Parathyroid adenoma (tissue), 2 donors: ENCODE measurements around the gene KCNIP1.

Experiments
- H2AFZ ChIP-seq: fragments of 300-600 bp; sonication (generic); one replicate; pipeline ENCODE4 v1.7.0; 2017; ENCODE audit warnings: antibody characterized with exemption, mild to moderate bottlenecking
- H3K27ac ChIP-seq: fragments of 300-600 bp; sonication (generic); one replicate; pipeline ENCODE4 v1.7.0; 2017
- H3K27me3 ChIP-seq: fragments of 300-600 bp; sonication (generic); one replicate; pipeline ENCODE4 v1.7.0; 2017; ENCODE audit warnings: low read length; ENCODE audit not compliant: control insufficient read depth, insufficient read depth
- H3K36me3 ChIP-seq: fragments of 300-600 bp; sonication (generic); one replicate; pipeline ENCODE4 v1.7.0; 2017; ENCODE audit warnings: low read length; ENCODE audit not compliant: control insufficient read depth, insufficient read depth
- H3K4me1 ChIP-seq: fragments of 300-600 bp; sonication (generic); one replicate; pipeline ENCODE4 v1.7.0; 2017; ENCODE audit warnings: control low read depth
- H3K4me2 ChIP-seq: fragments of 300-600 bp; sonication (generic); one replicate; pipeline ENCODE4 v1.7.0; 2017; ENCODE audit warnings: low read length
- H3K4me3 ChIP-seq: fragments of 300-600 bp; sonication (generic); one replicate; pipeline ENCODE4 v1.7.0; 2017; ENCODE audit warnings: low read depth, low read length
- H3K79me2 ChIP-seq: fragments of 300-600 bp; sonication (generic); one replicate; pipeline ENCODE4 v1.7.0; 2017; ENCODE audit warnings: control low read depth
- H3K9ac ChIP-seq: fragments of 300-600 bp; sonication (generic); one replicate; pipeline ENCODE4 v1.7.0; 2017; ENCODE audit warnings: mild to moderate bottlenecking
- H3K9me3 ChIP-seq: fragments of 300-600 bp; sonication (generic); one replicate; pipeline ENCODE4 v1.7.0; 2017; ENCODE audit warnings: low read length; ENCODE audit not compliant: control insufficient read depth
- TF ChIP-seq, protein P1 (sequence below): fragments of 300-600 bp; sonication (generic); IDR thresholded peaks from one replicate; pipeline ENCODE4 v1.7.0; 2017; ENCODE audit warnings: antibody characterized with exemption, mild to moderate bottlenecking
- donor health status: primary hyperparathyroidism.

Gene KCNIP1

DNA sequence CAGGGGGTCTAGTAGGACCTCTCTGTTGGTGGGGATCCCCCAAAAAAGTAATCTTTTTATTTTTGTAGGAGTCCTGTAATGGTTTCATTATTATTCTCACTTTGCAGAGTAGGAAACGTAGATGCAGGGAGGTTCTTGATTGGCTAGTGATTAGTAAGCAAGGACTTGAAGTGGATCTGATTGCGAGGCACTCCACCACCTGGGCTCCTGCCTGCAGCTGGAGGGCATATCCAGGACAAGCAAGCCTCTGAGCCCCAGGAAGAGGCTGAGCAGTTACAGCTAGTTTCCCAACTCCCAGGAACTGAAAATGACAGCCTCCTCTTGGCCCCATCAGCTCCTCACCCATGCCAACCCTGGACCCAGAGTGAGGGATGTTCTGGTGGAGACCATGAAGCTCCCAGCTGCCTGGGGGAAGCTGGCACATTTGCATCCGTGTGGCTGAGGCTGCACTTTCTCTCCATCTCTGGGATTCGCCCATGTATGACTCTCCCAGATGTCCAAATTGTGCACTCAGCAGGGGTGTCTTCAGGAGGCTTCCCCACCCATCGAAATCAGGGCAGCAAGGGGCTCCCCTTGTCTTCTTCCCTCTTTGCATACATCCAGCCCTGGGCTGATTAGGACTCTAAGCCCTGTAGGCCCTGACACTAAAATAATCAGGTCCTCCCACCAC is 10.2 kb downstream of the KCNIP1 start:
- Histone ChIP-seq H3K4me1 (peaks cover 56% of the 10 kb centered on the region), H3K27ac (peak overlapping the region; percentile 78), H2AFZ (peak overlapping the region; percentile 51), H3K4me2 (no peak overlapping the region), H3K36me3 (no peaks in the 10 kb centered on the region), H3K4me3 (no peak overlapping the region), H3K27me3 (no peaks in the 10 kb centered on the region), H3K9ac (no peak overlapping the region), H3K79me2 (peaks cover 3% of the 10 kb centered on the region), H3K9me3 (no peaks in the 10 kb centered on the region)
- TF ChIP-seq, protein P1, sequence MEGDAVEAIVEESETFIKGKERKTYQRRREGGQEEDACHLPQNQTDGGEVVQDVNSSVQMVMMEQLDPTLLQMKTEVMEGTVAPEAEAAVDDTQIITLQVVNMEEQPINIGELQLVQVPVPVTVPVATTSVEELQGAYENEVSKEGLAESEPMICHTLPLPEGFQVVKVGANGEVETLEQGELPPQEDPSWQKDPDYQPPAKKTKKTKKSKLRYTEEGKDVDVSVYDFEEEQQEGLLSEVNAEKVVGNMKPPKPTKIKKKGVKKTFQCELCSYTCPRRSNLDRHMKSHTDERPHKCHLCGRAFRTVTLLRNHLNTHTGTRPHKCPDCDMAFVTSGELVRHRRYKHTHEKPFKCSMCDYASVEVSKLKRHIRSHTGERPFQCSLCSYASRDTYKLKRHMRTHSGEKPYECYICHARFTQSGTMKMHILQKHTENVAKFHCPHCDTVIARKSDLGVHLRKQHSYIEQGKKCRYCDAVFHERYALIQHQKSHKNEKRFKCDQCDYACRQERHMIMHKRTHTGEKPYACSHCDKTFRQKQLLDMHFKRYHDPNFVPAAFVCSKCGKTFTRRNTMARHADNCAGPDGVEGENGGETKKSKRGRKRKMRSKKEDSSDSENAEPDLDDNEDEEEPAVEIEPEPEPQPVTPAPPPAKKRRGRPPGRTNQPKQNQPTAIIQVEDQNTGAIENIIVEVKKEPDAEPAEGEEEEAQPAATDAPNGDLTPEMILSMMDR = no peak

DNA sequence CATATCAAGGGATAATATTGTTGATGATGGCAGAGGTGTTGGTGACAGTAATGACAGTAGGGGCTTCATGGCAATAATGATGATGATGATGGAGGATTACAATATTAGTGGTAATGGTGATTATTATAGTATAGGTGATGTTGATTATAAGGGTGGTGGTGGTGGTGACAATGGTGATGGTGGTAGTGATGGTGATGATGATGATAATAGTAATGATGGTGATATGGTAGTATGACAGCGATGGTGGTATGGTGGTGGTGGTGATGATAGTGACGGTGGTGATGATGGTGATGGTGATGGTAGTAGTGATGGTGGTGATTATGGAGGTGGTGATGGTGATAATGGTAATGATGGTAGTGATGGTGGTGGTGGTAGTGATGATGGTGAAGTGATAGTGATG is 13.6 kb downstream of the KCNIP1 start:
- H3K36me3 ChIP-seq = no peaks in the 10 kb centered on the region
- no peak overlapping the region for H3K4me2 ChIP-seq
- H3K4me3 ChIP-seq = no peak overlapping the region
- peaks cover 51% of the 10 kb centered on the region for H3K4me1 ChIP-seq
- peaks cover 3% of the 10 kb centered on the region for H3K79me2 ChIP-seq
- no peaks in the 10 kb centered on the region for H3K9me3 ChIP-seq
- no peak overlapping the region for H2AFZ ChIP-seq
- H3K27ac ChIP-seq = no peak overlapping the region
- no peak overlapping the region for H3K9ac ChIP-seq
- no peaks in the 10 kb centered on the region for H3K27me3 ChIP-seq
- TF ChIP-seq, protein P1 = no peak

DNA sequence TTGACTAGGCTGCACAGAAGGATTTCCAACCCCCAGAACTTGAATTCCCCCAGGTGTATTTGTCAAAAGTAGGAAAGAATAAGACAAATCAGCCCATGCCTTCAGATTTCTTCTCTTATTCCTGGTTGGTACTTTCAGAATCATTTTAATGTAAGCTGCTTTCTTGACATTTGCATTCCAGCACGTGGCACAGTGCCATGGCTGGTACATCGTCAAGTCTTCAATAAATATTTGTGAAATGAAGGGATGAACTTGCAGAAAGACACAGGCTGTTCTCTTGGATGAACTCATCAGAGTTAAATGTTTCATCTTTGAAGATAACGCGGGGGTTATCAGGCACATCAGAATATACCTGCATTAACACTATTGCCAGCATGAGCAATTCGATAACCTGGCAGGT is 14.5 kb downstream of the KCNIP1 start:
- Histone ChIP-seq H3K79me2 (peaks cover 3% of the 10 kb centered on the region), H3K27ac (peak overlapping the region; percentile 11), H3K9ac (no peak overlapping the region), H2AFZ (no peak overlapping the region), H3K4me2 (no peak overlapping the region), H3K4me3 (no peak overlapping the region), H3K27me3 (no peaks in the 10 kb centered on the region), H3K9me3 (no peaks in the 10 kb centered on the region), H3K36me3 (no peaks in the 10 kb centered on the region), H3K4me1 (peaks cover 51% of the 10 kb centered on the region)
- TF ChIP-seq, protein P1 = no peak

DNA sequence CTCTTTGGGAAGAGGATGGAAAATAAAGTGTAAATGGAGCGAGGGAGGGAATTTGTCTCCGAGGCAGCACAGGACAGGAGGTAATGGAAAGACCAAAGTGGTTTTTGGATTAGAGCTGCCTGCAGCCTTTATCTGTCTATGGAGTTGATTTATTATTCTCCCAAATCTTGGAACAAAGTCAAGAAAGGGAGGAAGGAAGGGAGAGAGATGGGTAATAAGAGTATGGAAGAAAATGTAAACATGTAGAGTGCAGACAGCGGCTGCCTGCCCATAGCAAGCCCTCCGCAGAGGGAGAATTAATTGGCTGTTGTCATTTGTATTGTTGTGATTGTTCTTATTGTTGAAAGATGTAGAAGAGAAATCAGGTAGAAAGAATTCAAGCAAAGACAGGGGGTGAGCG is 15.7 kb downstream of the KCNIP1 start:
- no peaks in the 10 kb centered on the region for H3K36me3 ChIP-seq
- no peak overlapping the region for H3K27ac ChIP-seq
- H3K4me1 ChIP-seq = peaks cover 39% of the 10 kb centered on the region
- no peaks in the 10 kb centered on the region for H3K9me3 ChIP-seq
- no peak overlapping the region for H3K4me2 ChIP-seq
- H3K27me3 ChIP-seq = no peaks in the 10 kb centered on the region
- H3K9ac ChIP-seq = no peak overlapping the region
- H3K4me3 ChIP-seq = no peak overlapping the region
- H2AFZ ChIP-seq = no peak overlapping the region
- TF ChIP-seq, protein P1 = no peak
- H3K79me2 ChIP-seq = peaks cover 3% of the 10 kb centered on the region

DNA sequence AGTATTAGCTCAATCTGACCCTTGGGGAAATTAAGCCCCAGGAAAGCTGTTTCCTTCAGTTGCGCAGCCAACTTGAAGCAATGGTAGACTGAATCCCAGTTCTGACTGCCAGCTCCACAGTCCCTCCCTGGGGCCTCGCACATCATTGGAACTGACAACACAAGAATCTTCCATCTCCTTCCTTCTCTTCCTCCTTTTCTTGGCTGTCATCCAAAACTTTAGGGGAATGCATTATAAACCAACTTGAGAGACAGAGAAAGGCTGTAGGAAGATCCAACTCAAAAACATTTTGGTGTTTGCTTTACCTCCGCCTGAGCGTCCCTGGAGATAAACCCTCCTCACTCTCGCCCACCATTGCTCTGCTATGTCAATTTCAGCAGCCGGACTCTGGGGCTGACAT is 16.6 kb downstream of the KCNIP1 start:
- Histone ChIP-seq H3K4me1 (peaks cover 36% of the 10 kb centered on the region), H3K27me3 (no peaks in the 10 kb centered on the region), H3K4me3 (no peak overlapping the region), H3K36me3 (no peaks in the 10 kb centered on the region), H2AFZ (no peak overlapping the region), H3K4me2 (no peak overlapping the region), H3K9me3 (no peaks in the 10 kb centered on the region), H3K79me2 (peaks cover 2% of the 10 kb centered on the region), H3K27ac (no peak overlapping the region), H3K9ac (no peak overlapping the region)
- TF ChIP-seq, protein P1 = no peak
